GM23338 (cell line): ENCODE results near the gene HCN1.

Source experiments
- CREB1 ChIP-seq: fragments of 250-450 bp; sonication (Bioruptor Pico); IDR thresholded peaks from 2 replicates; pipeline ENCODE4 v1.5.0; 2020; ENCODE audit warnings: low read depth, mild to moderate bottlenecking, moderate library complexity
- CTCF ChIP-seq, 2 experiments: fragments of 200-600 bp in 1 of 2; sonication (generic) in 1 of 2; conservative IDR thresholded peaks; 2 replicates each; pipeline versions ENCODE4 v1.5.1 to v1.6.1; 2016 to 2017; ENCODE audit warnings: antibody characterized with exemption in 2 of 2, low read depth in 2 of 2, mild to moderate bottlenecking in 2 of 2, moderate library complexity in 1 of 2
- EZH2 ChIP-seq: fragments of 200-600 bp; sonication (generic); IDR thresholded peaks from one replicate; pipeline ENCODE4 v1.8.0; 2017; ENCODE audit warnings: antibody characterized with exemption, mild to moderate bottlenecking, low read depth; ENCODE audit not compliant: unreplicated experiment
- EZH2phosphoT487 ChIP-seq: fragments of 200-600 bp; sonication (generic); IDR thresholded peaks from one replicate; pipeline ENCODE4 v1.8.1; 2018; ENCODE audit warnings: antibody characterized with exemption; ENCODE audit not compliant: unreplicated experiment
- JUNB ChIP-seq: IDR thresholded peaks from one replicate; pipeline ENCODE4 v1.6.1; 2016; ENCODE audit warnings: antibody characterized with exemption; ENCODE audit not compliant: unreplicated experiment
- NANOG ChIP-seq: IDR thresholded peaks from 2 replicates; pipeline ENCODE4 v1.6.1; 2016; ENCODE audit warnings: antibody characterized with exemption, borderline replicate concordance
- POLR2AphosphoS5 ChIP-seq: IDR thresholded peaks from 2 replicates; pipeline ENCODE4 v1.6.1; 2016; ENCODE audit warnings: antibody characterized with exemption, low read depth
- REST ChIP-seq: IDR thresholded peaks from one replicate; pipeline ENCODE4 v1.6.1; 2018; ENCODE audit warnings: antibody characterized with exemption; ENCODE audit not compliant: unreplicated experiment
- STAT1 ChIP-seq: IDR thresholded peaks from one replicate; pipeline ENCODE4 v1.6.1; 2016; ENCODE audit warnings: antibody characterized with exemption; ENCODE audit not compliant: unreplicated experiment
- ZNF114 ChIP-seq: fragments of 250-450 bp; sonication (Bioruptor Pico); IDR thresholded peaks from 2 replicates; pipeline ENCODE4 v1.5.0; 2020; ENCODE audit warnings: mild to moderate bottlenecking, moderate library complexity

GRCh38 chr5:45691656-45692055 is 4.5 kb downstream of the HCN1 start:
- TF ChIP-seq EZH2 (no peak), POLR2AphosphoS5 (no peak), CTCF (conservative IDR thresholded peaks at IDR 0.05; ENCODE audit: low read depth in 2 of 2) (no peak), REST (no peak), ZNF114 (CRISPR knock-in tag) (no peak), JUNB (no peak), CREB1 (CRISPR knock-in tag) (no peak), NANOG (no peak), EZH2phosphoT487 (no peak), STAT1 (no peak)
